Upper lobe of right lung (tissue), 1 donor: ENCODE results near the gene FRMD8. TPM values are rescaled to one million over a fixed set of nuclear protein-coding genes. Genes with fewer than 3 reads are reported as not detected.

Experiments used
- ATAC-seq: fragments of 200-7000 bp; cut with Tn5 transposase; one replicate; pipeline ENCODE4 v1.9.1; 2020; ENCODE audit warnings: mild to moderate bottlenecking, moderate library complexity
- DNase-seq: peaks from one replicate; pipeline ENCODE4 v3.0.0-alpha.2; 2020
- H3K27ac ChIP-seq: fragments of 200-600 bp; one replicate; pipeline ENCODE4 v1.8.0; 2022
- H3K27me3 ChIP-seq: fragments of 200-600 bp; one replicate; pipeline ENCODE4 v1.8.0; 2022; ENCODE audit warnings: mild to moderate bottlenecking
- H3K36me3 ChIP-seq: fragments of 200-600 bp; one replicate; pipeline ENCODE4 v1.8.0; 2022
- H3K4me1 ChIP-seq: fragments of 200-600 bp; one replicate; pipeline ENCODE4 v1.8.0; 2022
- H3K4me3 ChIP-seq: fragments of 200-600 bp; one replicate; pipeline ENCODE4 v1.8.0; 2022; ENCODE audit warnings: mild to moderate bottlenecking
- H3K9me3 ChIP-seq: fragments of 200-600 bp; one replicate; pipeline ENCODE4 v1.8.0; 2022
- CTCF ChIP-seq: fragments of 200-600 bp; IDR thresholded peaks from one replicate; pipeline ENCODE4 v1.8.0; 2022; ENCODE audit warnings: antibody characterized with exemption
- intact Hi-C: fragments of 100-400 bp; cut with DNase I; formaldehyde crosslinking; loops from one replicate; pipeline ENCODE4 v1.11.0; 2022
- total RNA-seq: library from RNA; stranded (reverse); fragmentation: NEBNext Ultra II Directional; extraction: Animal tissue kit (Norgen Biotek cat#: 25700); gene quantifications from one replicate; pipeline ENCODE4 v1.2.1, GENCODE V29; 2021
- donor health status: DM: no; HTN: yes; CAD: no; lungs with severe emphysema.

Gene FRMD8
- total RNA-seq, 1 donor from 2014 or later, result 37.1 TPM

GRCh38 chr11:65414776-65415498 is 28.5 kb downstream of the FRMD8 start:
- TF ChIP-seq CTCF, result no peak
- no peak overlapping the region for H3K27ac ChIP-seq
- H3K36me3 ChIP-seq, result peaks cover 18% of the 10 kb centered on the region
- DNase-seq (peak; percentile 41), ATAC-seq (no peak)
- intact Hi-C loops, result no loop called here
- peaks cover 37% of the 10 kb centered on the region for H3K4me1 ChIP-seq
- no peak overlapping the region for H3K4me3 ChIP-seq
- H3K9me3 ChIP-seq, result no peaks in the 10 kb centered on the region
- no peaks in the 10 kb centered on the region for H3K27me3 ChIP-seq

GRCh38 chr11:65415499-65416340 is 29.3 kb downstream of the FRMD8 start:
- peak; percentile 66 for DNase-seq
- Histone ChIP-seq H3K27ac (peak overlapping the region; percentile 100), H3K9me3 (no peaks in the 10 kb centered on the region), H3K4me3 (peak overlapping the region; percentile 98), H3K4me1 (peaks cover 44% of the 10 kb centered on the region), H3K27me3 (no peaks in the 10 kb centered on the region), H3K36me3 (peaks cover 14% of the 10 kb centered on the region)
- intact Hi-C loops, result no loop called here
- ATAC-seq, result no peak
- TF ChIP-seq CTCF, result no peak

GRCh38 chr11:65416341-65416824 is 29.9 kb downstream of the FRMD8 start:
- Histone ChIP-seq H3K4me3 (peak overlapping the region; percentile 98), H3K36me3 (peaks cover 7% of the 10 kb centered on the region), H3K4me1 (peaks cover 47% of the 10 kb centered on the region), H3K27me3 (no peaks in the 10 kb centered on the region), H3K9me3 (no peaks in the 10 kb centered on the region), H3K27ac (peak overlapping the region; percentile 100)
- ATAC-seq (peak; percentile 58), DNase-seq (peak; percentile 96)
- intact Hi-C loops, result no loop called here
- TF ChIP-seq CTCF, result peak; percentile 97

GRCh38 chr11:65416841-65417701 is 30.6 kb downstream of the FRMD8 start:
- no peaks in the 10 kb centered on the region for H3K9me3 ChIP-seq
- peak overlapping the region; percentile 98 for H3K4me3 ChIP-seq
- H3K4me1 ChIP-seq, result peaks cover 47% of the 10 kb centered on the region
- no peak for ATAC-seq
- peaks cover under 1% of the 10 kb centered on the region for H3K36me3 ChIP-seq
- DNase-seq, result peak; percentile 83
- no peak for TF ChIP-seq CTCF
- intact Hi-C loops, result no loop called here
- H3K27ac ChIP-seq, result peak overlapping the region; percentile 100
- no peaks in the 10 kb centered on the region for H3K27me3 ChIP-seq

- intact Hi-C loops, result no loop called here
- no peak for TF ChIP-seq CTCF
- Histone ChIP-seq H3K4me3 (peak overlapping the region; percentile 98), H3K36me3 (no peaks in the 10 kb centered on the region), H3K9me3 (no peaks in the 10 kb centered on the region), H3K27ac (peak overlapping the region; percentile 100), H3K27me3 (no peaks in the 10 kb centered on the region), H3K4me1 (peaks cover 47% of the 10 kb centered on the region)
- peak; percentile 0 for ATAC-seq
- peak; percentile 84 for DNase-seq
Observed at GRCh38 chr11:65417702-65418430, 31.4 kb downstream of the FRMD8 start.
